Keratinocyte (primary cell): Measurements from ENCODE around the gene GDAP1L1.

Source experiments
- EZH2 ChIP-seq: IDR thresholded peaks from one replicate; pipeline ENCODE4 v1.6.1; 2012; ENCODE audit warnings: inconsistent platforms, mild to moderate bottlenecking, low read length, moderate library complexity
- TF ChIP-seq, protein P1 (sequence below), 3 experiments: IDR thresholded peaks in 1 of 3; conservative IDR thresholded peaks in 1 of 3; optimal IDR thresholded peaks in 1 of 3; 2 replicates in 2 of 3; 3 replicates in 1 of 3; pipeline versions ENCODE3 to v1.5.1; 2011; ENCODE audit warnings: low read length in 3 of 3, mild to moderate bottlenecking in 3 of 3, moderate library complexity in 2 of 3, control low read depth in 1 of 3, inconsistent platforms in 1 of 3; ENCODE audit not compliant: insufficient read depth in 2 of 3; ENCODE audit errors: extremely low read depth in 1 of 3

GRCh38 chr20:44296011-44296410 is 48.9 kb downstream of the GDAP1L1 start:
- TF ChIP-seq, protein P1, sequence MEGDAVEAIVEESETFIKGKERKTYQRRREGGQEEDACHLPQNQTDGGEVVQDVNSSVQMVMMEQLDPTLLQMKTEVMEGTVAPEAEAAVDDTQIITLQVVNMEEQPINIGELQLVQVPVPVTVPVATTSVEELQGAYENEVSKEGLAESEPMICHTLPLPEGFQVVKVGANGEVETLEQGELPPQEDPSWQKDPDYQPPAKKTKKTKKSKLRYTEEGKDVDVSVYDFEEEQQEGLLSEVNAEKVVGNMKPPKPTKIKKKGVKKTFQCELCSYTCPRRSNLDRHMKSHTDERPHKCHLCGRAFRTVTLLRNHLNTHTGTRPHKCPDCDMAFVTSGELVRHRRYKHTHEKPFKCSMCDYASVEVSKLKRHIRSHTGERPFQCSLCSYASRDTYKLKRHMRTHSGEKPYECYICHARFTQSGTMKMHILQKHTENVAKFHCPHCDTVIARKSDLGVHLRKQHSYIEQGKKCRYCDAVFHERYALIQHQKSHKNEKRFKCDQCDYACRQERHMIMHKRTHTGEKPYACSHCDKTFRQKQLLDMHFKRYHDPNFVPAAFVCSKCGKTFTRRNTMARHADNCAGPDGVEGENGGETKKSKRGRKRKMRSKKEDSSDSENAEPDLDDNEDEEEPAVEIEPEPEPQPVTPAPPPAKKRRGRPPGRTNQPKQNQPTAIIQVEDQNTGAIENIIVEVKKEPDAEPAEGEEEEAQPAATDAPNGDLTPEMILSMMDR (optimal IDR thresholded peaks at IDR 0.05 in 1 of 3, IDR thresholded peaks at IDR 0.05 in 1 of 3, conservative IDR thresholded peaks at IDR 0.05 in 1 of 3; ENCODE audit: extremely low read depth in 1 of 3, insufficient read depth in 2 of 3, low read length in 3 of 3) = no peak
- TF ChIP-seq EZH2 = no peak
